HepG2 (cell line): ENCODE data around the gene RPL37A. TPM values are rescaled to one million over a fixed set of nuclear protein-coding genes. Genes with fewer than 3 reads are reported as not detected.

Experiments
- ATAC-seq: fragments of 200-7000 bp; cut with Tn5 transposase; 3 replicates; pipeline ENCODE4 v1.9.1; 2020; ENCODE audit warnings: mild to moderate bottlenecking, moderate library complexity
- BruUV-seq: library from RNA; stranded (reverse); fragments of 400-500 nt; replicated peaks from 2 replicates; lab custom pipeline; 2021; lab: Mats Ljungman, UMichigan
- CTCF ChIA-PET: fragments of 300-600 bp; formaldehyde crosslinking; extraction: SDS; loops from one replicate; lab custom pipeline; 2021; ENCODE audit warnings: low total read pairs, inconsistent platforms, low intra/inter-chr PET ratio; lab: Yijun Ruan, JAX
- POLR2A ChIA-PET: fragments of 350-600 bp; sonication (Branson Sonifier 250); formaldehyde crosslinking; loops from one replicate; lab custom pipeline; 2020; ENCODE audit warnings: antibody characterized with exemption, inconsistent platforms; lab: Yijun Ruan, JAX
- DNase-seq: peaks from one replicate; pipeline ENCODE4 v3.0.0-alpha.2; 2015; ENCODE audit warnings: low spot score
- FAIRE-seq: peaks from 3 replicates; lab custom pipeline; 2011; peaks lifted over from hg19 to GRCh38; lab: Jason Lieb, UNC
- H2AFZ ChIP-seq: one replicate; pipeline ENCODE4 v1.6.1; 2011; ENCODE audit warnings: low read length, inconsistent platforms
- H3K27ac ChIP-seq: fragments of 300-600 bp; 3 replicates; pipeline ENCODE4 v1.8.0; 2011; ENCODE audit warnings: mixed run types, mild to moderate bottlenecking, mixed read lengths, low read length, inconsistent platforms; ENCODE audit not compliant: insufficient read depth; ENCODE audit errors: extremely low read length
- H3K27me3 ChIP-seq, 2 experiments: fragments of 200-600 bp in 1 of 2; 2 replicates in 1 of 2; 3 replicates in 1 of 2; pipeline versions ENCODE4 v1.6.0 to v1.8.0; 2011; ENCODE audit warnings: low read length in 2 of 2, mild to moderate bottlenecking in 2 of 2, moderate library complexity in 2 of 2, inconsistent platforms in 1 of 2; ENCODE audit not compliant: insufficient read depth in 2 of 2, control insufficient read depth in 1 of 2
- H3K36me3 ChIP-seq, 2 experiments: fragments of 200-600 bp in 1 of 2; replicated peaks in 1 of 2; 2 replicates in 1 of 2; 3 replicates in 1 of 2; pipeline versions ENCODE4 v1.5.1 to v1.8.0; 2011; ENCODE audit warnings: low read length in 2 of 2, inconsistent platforms in 1 of 2; ENCODE audit not compliant: insufficient read depth in 2 of 2, control insufficient read depth in 1 of 2
- H3K4me1 ChIP-seq: 2 replicates; pipeline ENCODE4 v1.5.1; 2012; ENCODE audit warnings: low read length, inconsistent platforms; ENCODE audit not compliant: insufficient read depth
- H3K4me2 ChIP-seq: 2 replicates; pipeline ENCODE4 v1.6.0; 2011; ENCODE audit warnings: low read depth, low read length, inconsistent platforms
- H3K4me3 ChIP-seq, 3 experiments: fragments of 200-600 bp in 1 of 3; sonication (generic), shearing (Covaris generic) in 1 of 3; replicated peaks in 1 of 3; 2 replicates each; pipeline ENCODE4 v1.5.1; 2011 to 2016; ENCODE audit warnings: low read length in 3 of 3, inconsistent platforms in 2 of 3, low read depth in 2 of 3, mild to moderate bottlenecking in 2 of 3, control low read depth in 1 of 3, mixed read lengths in 1 of 3; ENCODE audit not compliant: insufficient read depth in 1 of 3
- H3K79me2 ChIP-seq: one replicate; pipeline ENCODE4 v1.6.1; 2011; ENCODE audit warnings: low read length, inconsistent platforms; ENCODE audit not compliant: insufficient read depth
- H3K9ac ChIP-seq: 2 replicates; pipeline ENCODE4 v1.6.0; 2011; ENCODE audit warnings: mild to moderate bottlenecking, low read depth, low read length, inconsistent platforms; ENCODE audit not compliant: insufficient read depth
- H3K9me3 ChIP-seq: 2 replicates; pipeline ENCODE4 v1.5.1; 2012; ENCODE audit warnings: mild to moderate bottlenecking, low read length
- H4K20me1 ChIP-seq: 2 replicates; pipeline ENCODE4 v1.6.0; 2011; ENCODE audit warnings: inconsistent platforms, mild to moderate bottlenecking, low read length, moderate library complexity; ENCODE audit not compliant: insufficient read depth
- EP300 ChIP-seq, 3 experiments: sonication (generic) in 1 of 3; formaldehyde crosslinking in 1 of 3; IDR thresholded peaks; 2 replicates each; pipeline versions ENCODE4 v1.5.1 to v1.6.1; 2011 to 2020; ENCODE audit warnings: low read depth in 2 of 3, low read length in 2 of 3, borderline replicate concordance in 1 of 3, improper control_type of control experiment in 1 of 3, mild to moderate bottlenecking in 1 of 3, missing genetic modification reagents in 1 of 3, moderate library complexity in 1 of 3
- FOXM1 ChIP-seq: sonication (generic); formaldehyde crosslinking; IDR thresholded peaks from 2 replicates; pipeline ENCODE4 v1.5.0; 2020; ENCODE audit warnings: missing genetic modification reagents
- GABPA ChIP-seq, 2 experiments: IDR thresholded peaks; 2 replicates each; pipeline ENCODE4 v1.6.1; 2011 to 2016; ENCODE audit warnings: low read depth in 2 of 2, low read length in 1 of 2, missing biosample characterization in 1 of 2, missing genetic modification characterization in 1 of 2
- GABPB1 ChIP-seq: IDR thresholded peaks from 2 replicates; pipeline ENCODE4 v1.6.1; 2016; ENCODE audit warnings: mild to moderate bottlenecking, missing genetic modification reagents, moderate library complexity, missing compliant biosample characterization
- HDAC2 ChIP-seq: sonication (generic); formaldehyde crosslinking; IDR thresholded peaks from 2 replicates; pipeline ENCODE4 v1.4.0; 2020; ENCODE audit warnings: missing genetic modification reagents
- NR2F2 ChIP-seq: IDR thresholded peaks from 2 replicates; pipeline ENCODE4 v1.6.1; 2012; ENCODE audit warnings: low read depth, inconsistent platforms, borderline replicate concordance
- PHF5A ChIP-seq: IDR thresholded peaks from one replicate; pipeline ENCODE4 v1.6.1; 2018; ENCODE audit warnings: low read depth, missing genetic modification reagents; ENCODE audit not compliant: unreplicated experiment
- SALL2 ChIP-seq: sonication (generic); formaldehyde crosslinking; IDR thresholded peaks from 2 replicates; pipeline ENCODE4 v1.8.1; 2023; ENCODE audit warnings: mild to moderate bottlenecking, missing genetic modification reagents, inconsistent platforms
- TEAD2 ChIP-seq: sonication (generic); formaldehyde crosslinking; IDR thresholded peaks from 2 replicates; pipeline ENCODE4 v1.9.0; 2021; ENCODE audit warnings: missing genetic modification reagents
- ZFP36L1 ChIP-seq: sonication (generic); formaldehyde crosslinking; IDR thresholded peaks from 2 replicates; pipeline ENCODE4 v1.8.0; 2022; ENCODE audit warnings: mild to moderate bottlenecking, missing genetic modification reagents, moderate library complexity
- ZKSCAN5 ChIP-seq: sonication (generic); formaldehyde crosslinking; IDR thresholded peaks from 2 replicates; pipeline ENCODE4 v1.5.1; 2020; ENCODE audit warnings: mild to moderate bottlenecking, missing genetic modification reagents
- ZNF333 ChIP-seq: sonication (generic); formaldehyde crosslinking; IDR thresholded peaks from 2 replicates; pipeline ENCODE4 v1.4.0; 2020; ENCODE audit warnings: mild to moderate bottlenecking, missing genetic modification reagents, borderline replicate concordance
- ZNF441 ChIP-seq: sonication (generic); formaldehyde crosslinking; IDR thresholded peaks from 2 replicates; pipeline ENCODE4 v1.7.0; 2021; ENCODE audit warnings: missing genetic modification reagents, borderline replicate concordance
- ZNF746 ChIP-seq: sonication (generic); formaldehyde crosslinking; IDR thresholded peaks from 2 replicates; pipeline ENCODE4 v1.8.0; 2022; ENCODE audit warnings: mild to moderate bottlenecking, missing genetic modification reagents
- ZSCAN22 ChIP-seq: sonication (generic); formaldehyde crosslinking; IDR thresholded peaks from 2 replicates; pipeline ENCODE4 v1.4.0; 2020; ENCODE audit warnings: mild to moderate bottlenecking, missing genetic modification reagents
- ZZZ3 ChIP-seq: sonication (generic); formaldehyde crosslinking; IDR thresholded peaks from 2 replicates; pipeline ENCODE4 v1.4.0; 2020; ENCODE audit warnings: missing genetic modification reagents, mild to moderate bottlenecking, borderline replicate concordance
- WGBS: methylation state at CpG from one replicate; pipeline ENCODE4 v1.1.6; 2017; ENCODE audit warnings: low lambda C conversion rate; 5-methylcytosine and 5-hydroxymethylcytosine counted together
- in situ Hi-C: cut with HindIII; loops from 2 replicates; pipeline ENCODE4 v1.10.0; 2017; ENCODE audit warnings: low pct_unique_long_range_greater_than_20kb; ENCODE audit not compliant: extremely low pct_ligation_motif_present
- intact Hi-C: fragments of 100-400 bp; cut with micrococcal nuclease; formaldehyde crosslinking; loops from one replicate; pipeline ENCODE4 v1.10.0; 2022; ENCODE audit not compliant: unreplicated experiment
- polyA plus RNA-seq, 8 experiments: library from polyadenylated mRNA; depleted of rRNA in 3 of 8; stranded (reverse) in 7 of 8; unstranded in 1 of 8; fragments of >200 nt; fragmentation: Illumina TruSeq in 4 of 8; extraction: Trizol in 4 of 8; gene quantifications; 2 replicates each; pipeline versions ENCODE4 v1.2.1 to v1.2.3, GENCODE V29; 2011 to 2016; ENCODE audit warnings: low read depth in 4 of 8, missing spikeins in 1 of 8, mixed read lengths in 1 of 8; ENCODE audit not compliant: insufficient read depth in 1 of 8
- total RNA-seq, 5 experiments: library from RNA; depleted of rRNA; stranded (reverse); fragments of >200 nt; fragmentation: Illumina TruSeq; extraction: Trizol; gene quantifications; 2 replicates each; pipeline ENCODE4 v1.2.3, GENCODE V29; 2016; ENCODE audit warnings: low read depth in 1 of 5
- TF ChIP-seq, protein P1 (sequence below): sonication (generic); formaldehyde crosslinking; IDR thresholded peaks from 2 replicates; pipeline ENCODE4 v1.5.0; 2020; ENCODE audit warnings: missing genetic modification reagents, mild to moderate bottlenecking, borderline replicate concordance
- TF ChIP-seq, protein P2 (sequence below): sonication (generic); formaldehyde crosslinking; IDR thresholded peaks from 2 replicates; pipeline ENCODE4 v1.5.1; 2020; ENCODE audit warnings: missing genetic modification reagents, mild to moderate bottlenecking, borderline replicate concordance
- TF ChIP-seq, protein P3 (sequence below): sonication (generic); formaldehyde crosslinking; conservative IDR thresholded peaks from 2 replicates; pipeline ENCODE4 v1.8.1; 2023; ENCODE audit warnings: missing genetic modification reagents

RPL37A gene
- total and polyA plus RNA-seq, 2 of the 13 experiments (the other 11 are each of a cell fraction or from before 2014, with no cell fraction given) = 6,902 to 7,910 TPM

DNA sequence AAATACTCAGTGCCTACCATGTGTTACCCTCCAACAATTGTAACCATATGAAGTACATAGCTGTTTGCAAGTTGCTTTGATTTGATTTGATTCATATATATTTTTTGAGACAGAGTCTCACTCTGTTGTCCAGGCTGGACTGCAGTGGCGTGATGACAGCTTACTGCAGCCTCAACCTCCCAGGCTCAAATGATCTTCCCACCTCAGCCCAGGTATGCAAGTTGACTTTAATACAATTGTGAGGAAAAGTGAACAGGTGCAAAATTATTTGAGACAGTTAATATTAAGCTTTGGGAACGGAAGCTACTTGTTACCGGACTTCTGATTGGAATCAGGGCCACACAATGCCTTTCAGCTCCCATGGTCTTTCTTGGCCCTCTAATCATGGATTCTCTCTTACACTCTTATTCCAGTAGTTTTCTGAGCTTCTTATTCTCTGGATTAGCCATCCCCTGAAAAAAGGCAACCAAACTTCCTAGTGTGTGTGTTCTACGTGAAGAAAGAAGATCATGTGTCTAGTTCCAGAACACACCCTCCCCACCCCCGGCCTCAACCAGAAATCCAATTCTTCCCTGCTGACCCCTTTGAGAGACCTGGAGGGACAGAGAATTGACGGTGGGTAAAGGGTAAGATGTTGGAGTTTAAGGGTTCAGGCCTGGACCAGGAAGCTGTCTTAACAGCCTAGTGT, 1.1 kb upstream of the RPL37A start:
- peaks cover 47% of the 10 kb centered on the region for H3K79me2 ChIP-seq
- ChIA-PET CTCF (no interaction called here), POLR2A (interaction anchor here (1.2 to 1.9 kb wide), 10 partner anchors 9 to 309 kb away, joined by 3 to 21 read pairs (median 8); partner anchors contain the start of gene SMARCAL1)
- in situ Hi-C loops (no loop called here), intact Hi-C loops (loop anchor here (1.0 kb wide), 1 partner anchor 85 kb away; the partner anchor contains the start of gene SMARCAL1)
- WGBS = 64% methylated on average over 6 of the region's 6 CpGs
- ATAC-seq (no peak), FAIRE-seq (no peak), DNase-seq (no peak)
- no peaks in the 10 kb centered on the region for H3K9me3 ChIP-seq
- H4K20me1 ChIP-seq = peaks cover 38% of the 10 kb centered on the region
- H2AFZ ChIP-seq = peak overlapping the region; percentile 89
- peaks cover 4 to 36% of the 10 kb centered on the region in 2 experiments for H3K36me3 ChIP-seq
- BruUV-seq = no TSS peak
- H3K27me3 ChIP-seq = peaks cover 0 to 5% of the 10 kb centered on the region in 2 experiments; a peak in 1 of 5 replicates
- H3K4me2 ChIP-seq = peak overlapping the region; percentile 80
- peak overlapping the region; percentile 86 to 95 (median 92) for H3K4me3 ChIP-seq
- H3K4me1 ChIP-seq = peaks cover 44% of the 10 kb centered on the region
- H3K27ac ChIP-seq = peak overlapping the region; percentile 89
- peak overlapping the region; percentile 100 for H3K9ac ChIP-seq
- no peak for TF ChIP-seq FOXM1 (CRISPR knock-in tag)
- TF ChIP-seq ZNF441 = no peak
- TF ChIP-seq, protein P1, sequence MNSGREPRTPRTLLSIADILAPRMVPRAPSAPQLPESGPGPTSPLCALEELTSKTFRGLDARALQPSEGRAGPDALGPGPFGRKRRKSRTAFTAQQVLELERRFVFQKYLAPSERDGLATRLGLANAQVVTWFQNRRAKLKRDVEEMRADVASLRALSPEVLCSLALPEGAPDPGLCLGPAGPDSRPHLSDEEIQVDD (CRISPR knock-in tag) = no peak
- TF ChIP-seq, protein P2, sequence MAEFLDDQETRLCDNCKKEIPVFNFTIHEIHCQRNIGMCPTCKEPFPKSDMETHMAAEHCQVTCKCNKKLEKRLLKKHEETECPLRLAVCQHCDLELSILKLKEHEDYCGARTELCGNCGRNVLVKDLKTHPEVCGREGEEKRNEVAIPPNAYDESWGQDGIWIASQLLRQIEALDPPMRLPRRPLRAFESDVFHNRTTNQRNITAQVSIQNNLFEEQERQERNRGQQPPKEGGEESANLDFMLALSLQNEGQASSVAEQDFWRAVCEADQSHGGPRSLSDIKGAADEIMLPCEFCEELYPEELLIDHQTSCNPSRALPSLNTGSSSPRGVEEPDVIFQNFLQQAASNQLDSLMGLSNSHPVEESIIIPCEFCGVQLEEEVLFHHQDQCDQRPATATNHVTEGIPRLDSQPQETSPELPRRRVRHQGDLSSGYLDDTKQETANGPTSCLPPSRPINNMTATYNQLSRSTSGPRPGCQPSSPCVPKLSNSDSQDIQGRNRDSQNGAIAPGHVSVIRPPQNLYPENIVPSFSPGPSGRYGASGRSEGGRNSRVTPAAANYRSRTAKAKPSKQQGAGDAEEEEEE (CRISPR knock-in tag) = no peak
- TF ChIP-seq GABPA (IDR thresholded peaks at IDR 0.05; ENCODE audit: low read depth, low read length) = no peak
- TF ChIP-seq GABPA (CRISPR knock-in tag; IDR thresholded peaks at IDR 0.05; ENCODE audit: low read depth) = no peak
- TF ChIP-seq HDAC2 (CRISPR knock-in tag) = no peak
- no peak for TF ChIP-seq PHF5A (CRISPR knock-in tag)
- TF ChIP-seq ZFP36L1 = 0 out of 2 replicates have a peak, but pooled peaks have one; percentile 21
- no peak for TF ChIP-seq EP300 (IDR thresholded peaks at IDR 0.05; ENCODE audit: low read depth in 2 of 2, low read length in 2 of 2)
- TF ChIP-seq EP300 (CRISPR knock-in tag; IDR thresholded peaks at IDR 0.05; ENCODE audit: borderline replicate concordance) = no peak
- TF ChIP-seq, protein P3, sequence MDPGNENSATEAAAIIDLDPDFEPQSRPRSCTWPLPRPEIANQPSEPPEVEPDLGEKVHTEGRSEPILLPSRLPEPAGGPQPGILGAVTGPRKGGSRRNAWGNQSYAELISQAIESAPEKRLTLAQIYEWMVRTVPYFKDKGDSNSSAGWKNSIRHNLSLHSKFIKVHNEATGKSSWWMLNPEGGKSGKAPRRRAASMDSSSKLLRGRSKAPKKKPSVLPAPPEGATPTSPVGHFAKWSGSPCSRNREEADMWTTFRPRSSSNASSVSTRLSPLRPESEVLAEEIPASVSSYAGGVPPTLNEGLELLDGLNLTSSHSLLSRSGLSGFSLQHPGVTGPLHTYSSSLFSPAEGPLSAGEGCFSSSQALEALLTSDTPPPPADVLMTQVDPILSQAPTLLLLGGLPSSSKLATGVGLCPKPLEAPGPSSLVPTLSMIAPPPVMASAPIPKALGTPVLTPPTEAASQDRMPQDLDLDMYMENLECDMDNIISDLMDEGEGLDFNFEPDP = 0 out of 2 replicates have a peak, but pooled peaks have one; percentile 18
- no peak for TF ChIP-seq ZNF333
- 0 out of 2 replicates have a peak, but pooled peaks have one; percentile 5 for TF ChIP-seq SALL2 (CRISPR knock-in tag)
- no peak for TF ChIP-seq TEAD2 (CRISPR knock-in tag)
- no peak for TF ChIP-seq GABPB1 (CRISPR knock-in tag)
- TF ChIP-seq ZNF746 (CRISPR knock-in tag) = no peak
- no peak for TF ChIP-seq ZSCAN22 (CRISPR knock-in tag)
- TF ChIP-seq NR2F2 = no peak
- TF ChIP-seq ZZZ3 (CRISPR knock-in tag) = no peak
- TF ChIP-seq ZKSCAN5 (CRISPR knock-in tag) = no peak
